Astrocyte of the spinal cord (primary cell): Measurements from ENCODE around the gene KLHDC7B.
"Not testable (repeated sequence)": the region's sequence is repeated elsewhere in the genome, so short reads cannot be mapped to it uniquely, and the experiment has no call there.

Experiments used
- DNase-seq: peaks from one replicate; pipeline ENCODE4 v3.0.0; 2011; ENCODE audit warnings: low read depth, low spot score
- H3K4me3 ChIP-seq: 2 replicates; pipeline ENCODE4 v1.5.1; 2011; ENCODE audit warnings: low read depth, mild to moderate bottlenecking, low read length, moderate library complexity
- in situ Hi-C: cut with HindIII; loops from 2 replicates; pipeline ENCODE4 v1.10.0; 2017; ENCODE audit warnings: low sequenced_read_pairs
- TF ChIP-seq, protein P1 (sequence below): IDR thresholded peaks from 2 replicates; pipeline ENCODE4 v1.5.1; 2012; ENCODE audit warnings: low read depth, mild to moderate bottlenecking, low read length, inconsistent platforms

The KLHDC7B gene

DNA sequence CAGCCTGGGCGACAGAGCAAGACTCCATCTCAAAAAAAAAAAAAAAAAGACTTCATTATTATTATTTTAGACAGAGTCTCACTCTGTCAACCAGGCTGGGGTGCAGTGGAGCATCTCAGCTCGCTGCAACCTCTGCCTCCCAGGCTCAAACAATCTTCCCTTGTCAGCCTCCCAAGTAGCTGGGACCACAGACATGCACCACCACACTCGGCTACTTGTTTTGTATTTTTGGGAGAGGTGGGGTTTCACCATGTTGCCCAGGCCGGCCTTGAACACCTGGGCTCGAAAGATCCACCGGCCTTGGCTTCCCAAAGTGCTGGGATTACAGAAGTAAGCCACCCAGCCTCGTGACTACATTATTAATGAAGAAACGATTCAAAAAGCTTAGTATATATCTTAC lies 10.6 kb upstream of the KLHDC7B start:
- DNase-seq: no peak
- TF ChIP-seq, protein P1, sequence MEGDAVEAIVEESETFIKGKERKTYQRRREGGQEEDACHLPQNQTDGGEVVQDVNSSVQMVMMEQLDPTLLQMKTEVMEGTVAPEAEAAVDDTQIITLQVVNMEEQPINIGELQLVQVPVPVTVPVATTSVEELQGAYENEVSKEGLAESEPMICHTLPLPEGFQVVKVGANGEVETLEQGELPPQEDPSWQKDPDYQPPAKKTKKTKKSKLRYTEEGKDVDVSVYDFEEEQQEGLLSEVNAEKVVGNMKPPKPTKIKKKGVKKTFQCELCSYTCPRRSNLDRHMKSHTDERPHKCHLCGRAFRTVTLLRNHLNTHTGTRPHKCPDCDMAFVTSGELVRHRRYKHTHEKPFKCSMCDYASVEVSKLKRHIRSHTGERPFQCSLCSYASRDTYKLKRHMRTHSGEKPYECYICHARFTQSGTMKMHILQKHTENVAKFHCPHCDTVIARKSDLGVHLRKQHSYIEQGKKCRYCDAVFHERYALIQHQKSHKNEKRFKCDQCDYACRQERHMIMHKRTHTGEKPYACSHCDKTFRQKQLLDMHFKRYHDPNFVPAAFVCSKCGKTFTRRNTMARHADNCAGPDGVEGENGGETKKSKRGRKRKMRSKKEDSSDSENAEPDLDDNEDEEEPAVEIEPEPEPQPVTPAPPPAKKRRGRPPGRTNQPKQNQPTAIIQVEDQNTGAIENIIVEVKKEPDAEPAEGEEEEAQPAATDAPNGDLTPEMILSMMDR: no peak
- in situ Hi-C loops: no loop called here
- no peak overlapping the region for H3K4me3 ChIP-seq

- TF ChIP-seq, protein P1: no peak
- no peak overlapping the region for H3K4me3 ChIP-seq
- in situ Hi-C loops: no loop called here
- DNase-seq: no peak
Observed at GRCh38 chr22:50536226-50536625, 9.5 kb upstream of the KLHDC7B start.

- in situ Hi-C loops: no loop called here
- no peak for DNase-seq
- TF ChIP-seq, protein P1: no peak
- no peak overlapping the region for H3K4me3 ChIP-seq
Observed at GRCh38 chr22:50537765-50538164, 7.9 kb upstream of the KLHDC7B start.

GRCh38 chr22:50540381-50540780 lies 5.3 kb upstream of the KLHDC7B start:
- TF ChIP-seq, protein P1: no peak
- in situ Hi-C loops: no loop called here
- DNase-seq: no peak
- no peak overlapping the region for H3K4me3 ChIP-seq

DNA sequence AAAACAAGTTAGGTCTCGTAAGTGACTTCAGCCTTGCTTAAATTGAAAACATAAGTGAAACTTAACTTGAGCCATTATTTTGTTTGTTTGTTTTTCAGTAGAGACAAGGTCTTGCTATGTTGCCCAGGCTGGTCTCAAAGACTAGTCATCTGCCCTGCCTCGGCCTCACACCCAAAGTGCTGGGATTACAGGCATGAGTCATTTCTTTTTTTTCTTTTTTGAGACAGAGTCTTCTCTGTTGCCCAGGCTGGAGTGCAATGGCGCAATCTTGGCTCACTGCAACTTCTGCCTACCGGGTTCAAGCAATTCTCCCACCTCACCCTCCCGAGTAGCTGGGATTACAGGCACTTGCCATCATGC lies 4.1 kb upstream of the KLHDC7B start:
- H3K4me3 ChIP-seq, in situ Hi-C loops: not testable (repeated sequence)
- DNase-seq: peak; percentile 64

DNA sequence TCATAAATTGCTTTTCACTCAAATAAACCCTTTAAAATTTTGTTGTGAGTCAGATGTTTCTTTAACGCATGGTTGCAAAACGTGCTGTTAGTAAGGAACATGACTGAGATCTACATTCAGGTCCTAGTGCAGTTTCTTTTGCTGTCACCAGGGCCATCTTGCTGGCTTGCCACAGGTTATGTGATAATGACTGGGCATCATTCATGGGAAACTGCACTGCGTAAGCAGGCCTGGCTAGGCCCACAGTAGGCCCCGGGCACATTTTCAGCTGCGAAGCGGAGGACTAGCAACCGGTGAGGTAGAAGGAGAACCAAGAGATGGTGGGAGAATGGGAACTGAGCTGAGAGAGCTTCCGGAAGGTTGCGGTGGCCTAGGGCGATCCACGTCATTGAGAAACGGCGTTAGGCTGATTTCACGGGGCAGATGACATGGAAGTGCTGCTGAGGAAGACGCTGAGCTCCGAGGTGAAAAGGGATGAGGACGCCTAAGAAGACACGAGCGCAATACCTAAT lies 3.2 kb upstream of the KLHDC7B start:
- no peak overlapping the region for H3K4me3 ChIP-seq
- in situ Hi-C loops: no loop called here
- TF ChIP-seq, protein P1: no peak
- DNase-seq: no peak

- DNase-seq: peak; percentile 39
Observed at GRCh38 chr22:50544078-50544745, 1.5 kb upstream of the KLHDC7B start.

More at GRCh38 chr22:50544078-50544745, 1.5 kb upstream of the KLHDC7B start:
- TF ChIP-seq, protein P1: peak; percentile 66
- H3K4me3 ChIP-seq: peak overlapping the region; percentile 13
- in situ Hi-C loops: no loop called here
